ENCODE results near the gene VEGFD.

GRCh38 chrX:15345976-15346375, 38.2 kb downstream of the VEGFD start:
- TF ChIP-seq ZBTB40 (IDR thresholded peaks at IDR 0.05) (no peak), ZBTB40 (CRISPR knock-in tag; IDR thresholded peaks at IDR 0.05) (no peak), REST (IDR thresholded peaks at IDR 0.05; ENCODE audit: borderline replicate concordance) (no peak), REST (CRISPR knock-in tag; IDR thresholded peaks at IDR 0.05; ENCODE audit: low read depth) (no peak), ZKSCAN3 (CRISPR knock-in tag; IDR thresholded peaks at IDR 0.05) (no peak), BMI1 (IDR thresholded peaks at IDR 0.05; ENCODE audit: low read length) (no peak), BACH1 (tag; IDR thresholded peaks at IDR 0.05) (no peak), NR1H2 (CRISPR knock-in tag; IDR thresholded peaks at IDR 0.05) (no peak), GATA2 (CRISPR knock-in tag; IDR thresholded peaks at IDR 0.05) (no peak), EZH2 (IDR thresholded peaks at IDR 0.05; ENCODE audit: borderline replicate concordance, low read depth, low read length) (no peak), ZFP1 (CRISPR knock-in tag; IDR thresholded peaks at IDR 0.05) (no peak), ELF1 (tag; IDR thresholded peaks at IDR 0.05) (no peak), NFE2 (IDR thresholded peaks at IDR 0.05; ENCODE audit: low read depth) (no peak), PHF20 (IDR thresholded peaks at IDR 0.05; ENCODE audit: partially characterized antibody) (no peak)
